ENCODE results near the gene ACAT1. TPM values are rescaled to one million over a fixed set of nuclear protein-coding genes. Genes with fewer than 3 reads are reported as not detected.
A peak's percentile ranks its signal among the peaks of the same experiment; 100 is the strongest.
"Not testable (repeated sequence)": the region's sequence is repeated elsewhere in the genome, so short reads cannot be mapped to it uniquely, and the experiment has no call there.

The ACAT1 gene
- total RNA-seq, 2 experiments from 2014 or later: 13.8 to 18.5 TPM

DNA sequence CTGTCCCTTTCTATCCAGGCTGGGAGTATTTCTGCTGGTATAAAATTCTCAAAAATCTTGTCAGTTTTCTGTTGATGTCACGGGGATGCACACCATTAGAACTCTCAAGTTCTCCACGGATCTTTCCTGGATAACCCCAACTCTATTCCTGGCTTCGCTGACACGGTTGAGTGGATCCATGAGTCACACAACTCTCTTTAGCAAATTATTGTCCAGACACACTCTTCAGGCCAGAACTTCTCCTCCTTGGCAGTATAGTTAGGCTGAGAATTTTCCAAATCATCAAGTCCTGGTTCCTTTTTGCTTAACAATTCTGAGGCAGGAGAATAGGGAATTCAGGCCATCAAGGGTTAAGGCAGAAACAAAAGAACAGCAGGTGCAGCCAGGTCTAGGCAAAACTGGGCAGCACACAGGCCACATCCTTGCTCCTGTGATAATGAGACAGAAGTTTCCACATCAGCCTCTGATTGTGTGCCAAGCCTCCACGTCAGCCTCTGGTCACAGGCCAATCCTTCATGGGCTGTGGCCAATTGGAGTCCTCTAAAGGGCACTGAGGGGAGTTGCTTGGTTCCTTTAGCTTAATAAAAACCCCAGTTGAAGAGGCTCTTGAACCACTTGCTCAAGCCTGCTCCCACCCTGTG, 5.7 kb upstream of the ACAT1 start:
- no peaks in the 10 kb centered on the region for H3K9me3 Mint-ChIP-seq
- Histone ChIP-seq H3K4me1 (ENCODE audit: insufficient read depth, low read length) (peaks cover 4% of the 10 kb centered on the region), H3K27ac (ENCODE audit: low read depth in 1 of 2, low read length in 2 of 2) (no peak overlapping the region), H3K27me3 (ENCODE audit: control insufficient read depth in 1 of 2, insufficient read depth in 2 of 2, low read length in 2 of 2) (no peaks in the 10 kb centered on the region), H3K4me3 (ENCODE audit: low read length) (no peak overlapping the region), H3K9me3 (ENCODE audit: control insufficient read depth in 1 of 2, insufficient read depth in 1 of 2, low read length in 2 of 2) (no peaks in the 10 kb centered on the region), H3K36me3 (ENCODE audit: insufficient read depth, low read length) (no peaks in the 10 kb centered on the region)
- no peaks in the 10 kb centered on the region for H3K4me1 Mint-ChIP-seq (ENCODE audit: low read depth)
- DNase-seq (no peak), ATAC-seq (ENCODE audit: poor library complexity) (no peak)
- CTCF ChIA-PET: no interaction called here
- POLR2A ChIA-PET: no interaction called here
- H3K4me3 Mint-ChIP-seq: no peak overlapping the region
- H3K27me3 Mint-ChIP-seq: no peaks in the 10 kb centered on the region
- intact Hi-C loops (cut with DNase I, micrococcal nuclease): loop anchor here in 1 of 2 experiments (2.0 kb wide), 1 partner anchor 531 kb away; no protein-coding TSS in a partner anchor
- TF ChIP-seq, protein P1, sequence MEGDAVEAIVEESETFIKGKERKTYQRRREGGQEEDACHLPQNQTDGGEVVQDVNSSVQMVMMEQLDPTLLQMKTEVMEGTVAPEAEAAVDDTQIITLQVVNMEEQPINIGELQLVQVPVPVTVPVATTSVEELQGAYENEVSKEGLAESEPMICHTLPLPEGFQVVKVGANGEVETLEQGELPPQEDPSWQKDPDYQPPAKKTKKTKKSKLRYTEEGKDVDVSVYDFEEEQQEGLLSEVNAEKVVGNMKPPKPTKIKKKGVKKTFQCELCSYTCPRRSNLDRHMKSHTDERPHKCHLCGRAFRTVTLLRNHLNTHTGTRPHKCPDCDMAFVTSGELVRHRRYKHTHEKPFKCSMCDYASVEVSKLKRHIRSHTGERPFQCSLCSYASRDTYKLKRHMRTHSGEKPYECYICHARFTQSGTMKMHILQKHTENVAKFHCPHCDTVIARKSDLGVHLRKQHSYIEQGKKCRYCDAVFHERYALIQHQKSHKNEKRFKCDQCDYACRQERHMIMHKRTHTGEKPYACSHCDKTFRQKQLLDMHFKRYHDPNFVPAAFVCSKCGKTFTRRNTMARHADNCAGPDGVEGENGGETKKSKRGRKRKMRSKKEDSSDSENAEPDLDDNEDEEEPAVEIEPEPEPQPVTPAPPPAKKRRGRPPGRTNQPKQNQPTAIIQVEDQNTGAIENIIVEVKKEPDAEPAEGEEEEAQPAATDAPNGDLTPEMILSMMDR (IDR thresholded peaks at IDR 0.05): no peak
- H3K36me3 Mint-ChIP-seq (ENCODE audit: low read depth): no peaks in the 10 kb centered on the region
- no peak overlapping the region for H3K27ac Mint-ChIP-seq

DNA sequence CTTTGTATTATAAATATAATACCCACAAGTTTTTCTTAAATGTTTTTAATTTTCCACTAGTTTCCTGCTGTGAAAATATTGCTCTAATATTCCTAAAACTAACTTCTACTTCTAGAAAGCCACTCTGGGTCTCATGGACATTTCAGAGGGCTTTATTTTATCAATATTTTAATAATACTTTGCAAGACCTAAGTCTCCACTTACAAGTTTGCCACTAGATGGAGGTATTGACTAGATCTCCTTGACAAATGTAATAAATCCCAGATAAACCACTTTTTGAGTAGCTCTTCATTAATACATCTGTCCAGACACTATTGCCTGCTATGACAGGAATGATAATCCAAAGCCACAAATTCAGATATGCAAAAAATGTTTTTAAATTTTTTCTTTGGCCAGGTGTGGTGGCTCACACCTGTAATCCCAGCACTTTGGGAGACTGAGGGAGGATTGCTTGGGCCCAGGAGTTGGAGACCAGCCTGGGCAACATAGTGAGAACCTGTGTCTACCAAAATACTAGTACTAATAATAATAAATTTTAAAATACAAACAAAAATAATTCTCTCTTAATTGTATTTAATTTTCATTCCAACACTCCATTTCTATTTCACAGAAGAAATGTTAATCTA, 3.5 kb upstream of the ACAT1 start:
- Mint-ChIP-seq H3K4me1 (ENCODE audit: low read depth) (peaks cover 12% of the 10 kb centered on the region), H3K4me3 (peak overlapping the region; percentile 56), H3K27ac (no peak overlapping the region), H3K36me3 (ENCODE audit: low read depth) (no peaks in the 10 kb centered on the region), H3K9me3 (no peaks in the 10 kb centered on the region), H3K27me3 (no peaks in the 10 kb centered on the region)
- Histone ChIP-seq H3K4me3 (ENCODE audit: low read length) (no peak overlapping the region), H3K4me1 (ENCODE audit: insufficient read depth, low read length) (peaks cover 24% of the 10 kb centered on the region), H3K9me3 (ENCODE audit: control insufficient read depth in 1 of 2, insufficient read depth in 1 of 2, low read length in 2 of 2) (no peaks in the 10 kb centered on the region), H3K27ac (ENCODE audit: low read depth in 1 of 2, low read length in 2 of 2) (no peak overlapping the region), H3K36me3 (ENCODE audit: insufficient read depth, low read length) (no peaks in the 10 kb centered on the region), H3K27me3 (ENCODE audit: control insufficient read depth in 1 of 2, insufficient read depth in 2 of 2, low read length in 2 of 2) (no peaks in the 10 kb centered on the region)
- TF ChIP-seq, protein P1 (IDR thresholded peaks at IDR 0.05): peak; percentile 64
- ATAC-seq (ENCODE audit: poor library complexity): no peak
- intact Hi-C loops (cut with DNase I, micrococcal nuclease): loop anchor here (1.0 to 2.0 kb wide), 2 partner anchors 529 to 530 kb away; no protein-coding TSS in a partner anchor
- POLR2A ChIA-PET: interaction anchor here (1.6 kb wide), 1 partner anchor 475 kb away, joined by 4 read pairs; the partner anchor contains the start of gene EXPH5
- DNase-seq: peak in 3 of 14 experiments; percentile 48 to 55 (median 51)
- CTCF ChIA-PET: interaction anchor here (1.3 to 1.5 kb wide), 2 partner anchors 11 to 89 kb away, joined by 3 to 5 read pairs; no protein-coding TSS in a partner anchor

DNA sequence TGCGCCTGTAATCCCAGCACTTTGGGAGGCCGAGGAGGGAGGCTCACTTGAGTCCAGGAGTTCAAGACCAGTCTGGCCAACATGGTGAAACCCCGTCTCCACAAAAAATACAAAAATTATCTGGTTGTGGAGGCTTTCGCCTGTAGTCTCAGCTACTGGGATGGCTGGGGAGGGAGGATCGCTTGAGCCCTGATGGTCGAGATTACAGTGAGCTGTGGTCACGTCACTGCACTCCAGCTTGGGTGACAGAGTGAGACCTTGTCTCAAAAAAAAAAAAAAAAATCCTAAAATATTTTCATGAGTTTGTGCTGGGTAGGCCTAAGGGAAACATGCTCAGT, 462 bp upstream of the ACAT1 start:
- H3K36me3 ChIP-seq (ENCODE audit: insufficient read depth, low read length); H3K27me3 Mint-ChIP-seq; H3K9me3 Mint-ChIP-seq; H3K27ac ChIP-seq (ENCODE audit: low read depth in 1 of 2, low read length in 2 of 2); H3K9me3 ChIP-seq (ENCODE audit: control insufficient read depth in 1 of 2, insufficient read depth in 1 of 2, low read length in 2 of 2); DNase-seq; H3K36me3 Mint-ChIP-seq (ENCODE audit: low read depth); H3K27me3 ChIP-seq (ENCODE audit: control insufficient read depth in 1 of 2, insufficient read depth in 2 of 2, low read length in 2 of 2); ATAC-seq (ENCODE audit: poor library complexity): not testable (repeated sequence)
- Mint-ChIP-seq H3K4me1 (ENCODE audit: low read depth) (peaks cover 37% of the 10 kb centered on the region), H3K27ac (peak overlapping the region; percentile 53), H3K4me3 (peak overlapping the region; percentile 89)
- intact Hi-C loops (cut with DNase I, micrococcal nuclease): loop anchor here in 1 of 2 experiments (2.0 to 10.0 kb wide), 4 partner anchors 102 to 471 kb away; partner anchors contain the start of genes ATM, C11orf65, EXPH5 and NPAT
- CTCF ChIA-PET: interaction anchor here (1.6 kb wide), 1 partner anchor 112 kb away, joined by 3 read pairs; the partner anchor contains the start of gene CUL5
- POLR2A ChIA-PET: interaction anchor here (1.2 to 1.4 kb wide), 3 partner anchors 102 to 118 kb away, joined by 3 to 5 read pairs (median 4); partner anchors contain the start of genes ATM, CUL5 and NPAT
- Histone ChIP-seq H3K4me1 (ENCODE audit: insufficient read depth, low read length) (peaks cover 40% of the 10 kb centered on the region), H3K4me3 (ENCODE audit: low read length) (peak overlapping the region; percentile 84)

Measured in CD4-positive, alpha-beta T cell (primary cell).